Stimulated activated CD8-positive, alpha-beta memory T cell treated with anti-CD3 and anti-CD28 coated beads, Interleukin-12 subunit alpha, Interleukin-12 subunit beta, amount 100 ng/mL, for 24 hours (primary cell): Measurements from ENCODE around the gene ATXN10.
"Not testable (repeated sequence)": the region's sequence is repeated elsewhere in the genome, so short reads cannot be mapped to it uniquely, and the experiment has no call there.

Source experiments
- DNase-seq: peaks from one replicate; pipeline ENCODE4 v3.0.0-alpha.2; 2020; ENCODE audit errors: extremely low read depth

The ATXN10 gene

GRCh38 chr22:45642986-45643385 is 28.6 kb upstream of the ATXN10 start:
- no peak for DNase-seq

GRCh38 chr22:45644714-45645113 is 26.9 kb upstream of the ATXN10 start:
- DNase-seq, result no peak

- DNase-seq, result no peak
Observed at GRCh38 chr22:45645150-45645525, 26.5 kb upstream of the ATXN10 start.

- peak; percentile 38 for DNase-seq
Observed at GRCh38 chr22:45645526-45646414, 25.9 kb upstream of the ATXN10 start.

GRCh38 chr22:45647532-45648225 is 24.0 kb upstream of the ATXN10 start:
- DNase-seq, result no peak

GRCh38 chr22:45648301-45649117 is 23.1 kb upstream of the ATXN10 start:
- DNase-seq, result no peak

- no peak for DNase-seq
Observed at GRCh38 chr22:45649809-45650208, 21.8 kb upstream of the ATXN10 start.

- no peak for DNase-seq
Observed at GRCh38 chr22:45650721-45651120, 20.9 kb upstream of the ATXN10 start.

GRCh38 chr22:45651931-45652528 is 19.6 kb upstream of the ATXN10 start:
- no peak for DNase-seq

- DNase-seq, result no peak
Observed at GRCh38 chr22:45656577-45656976, 15.1 kb upstream of the ATXN10 start.

GRCh38 chr22:45657701-45658100 is 13.9 kb upstream of the ATXN10 start:
- no peak for DNase-seq

- no peak for DNase-seq
Observed at GRCh38 chr22:45664136-45664646, 7.4 kb upstream of the ATXN10 start.

- DNase-seq, result no peak
Observed at GRCh38 chr22:45667486-45667885, 4.1 kb upstream of the ATXN10 start.

GRCh38 chr22:45670363-45670762 is 1.3 kb upstream of the ATXN10 start:
- not testable (repeated sequence) for DNase-seq

GRCh38 chr22:45670981-45671782 is 452 bp upstream of the ATXN10 start:
- DNase-seq, result no peak

- DNase-seq, result no peak
Observed at GRCh38 chr22:45672564-45673481, 1.2 kb downstream of the ATXN10 start.

GRCh38 chr22:45673482-45674175 is 2.0 kb downstream of the ATXN10 start:
- DNase-seq, result no peak

- DNase-seq, result no peak
Observed at GRCh38 chr22:45676024-45676423, 4.4 kb downstream of the ATXN10 start.

- no peak for DNase-seq
Observed at GRCh38 chr22:45677063-45677462, 5.4 kb downstream of the ATXN10 start.
